ENCODE results near the gene TMEM44.

TMEM44 gene

DNA sequence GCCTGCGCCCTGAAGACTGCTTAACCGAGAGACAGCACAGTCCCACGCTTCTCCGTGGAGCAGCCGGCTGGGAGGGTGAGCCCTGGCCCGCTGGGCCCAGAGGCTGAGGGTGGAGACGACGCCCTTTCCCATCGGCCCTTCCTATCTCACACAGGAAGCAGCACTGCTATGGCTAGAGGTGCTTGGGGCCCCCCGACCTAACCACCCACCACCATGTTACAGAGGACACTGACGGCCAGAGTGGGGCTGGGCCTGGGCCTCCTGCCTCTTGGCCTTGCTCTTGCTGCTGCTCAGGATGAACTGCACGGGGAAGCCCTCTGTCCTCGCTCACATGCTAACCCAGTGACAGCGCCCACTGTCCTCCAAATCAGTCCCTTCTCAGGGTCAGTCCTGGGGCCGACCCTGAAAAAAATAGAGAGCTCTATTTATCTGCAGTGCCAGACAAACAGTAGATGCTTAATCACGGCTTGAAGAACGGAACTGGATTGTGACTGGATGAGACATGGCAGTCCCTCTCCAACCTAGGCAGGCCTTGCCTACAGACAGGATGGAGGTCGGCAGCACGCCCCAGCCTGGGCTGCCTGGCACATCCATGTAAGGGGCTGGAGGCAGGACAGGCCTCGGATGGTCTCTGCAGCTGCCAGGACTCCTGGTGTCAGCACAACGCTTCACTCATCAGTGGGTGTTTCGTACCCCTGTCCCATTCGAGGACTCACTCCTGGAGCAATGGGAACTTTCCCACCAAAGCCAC lies 14.2 kb downstream of the TMEM44 start:
- TF ChIP-seq, protein P1, sequence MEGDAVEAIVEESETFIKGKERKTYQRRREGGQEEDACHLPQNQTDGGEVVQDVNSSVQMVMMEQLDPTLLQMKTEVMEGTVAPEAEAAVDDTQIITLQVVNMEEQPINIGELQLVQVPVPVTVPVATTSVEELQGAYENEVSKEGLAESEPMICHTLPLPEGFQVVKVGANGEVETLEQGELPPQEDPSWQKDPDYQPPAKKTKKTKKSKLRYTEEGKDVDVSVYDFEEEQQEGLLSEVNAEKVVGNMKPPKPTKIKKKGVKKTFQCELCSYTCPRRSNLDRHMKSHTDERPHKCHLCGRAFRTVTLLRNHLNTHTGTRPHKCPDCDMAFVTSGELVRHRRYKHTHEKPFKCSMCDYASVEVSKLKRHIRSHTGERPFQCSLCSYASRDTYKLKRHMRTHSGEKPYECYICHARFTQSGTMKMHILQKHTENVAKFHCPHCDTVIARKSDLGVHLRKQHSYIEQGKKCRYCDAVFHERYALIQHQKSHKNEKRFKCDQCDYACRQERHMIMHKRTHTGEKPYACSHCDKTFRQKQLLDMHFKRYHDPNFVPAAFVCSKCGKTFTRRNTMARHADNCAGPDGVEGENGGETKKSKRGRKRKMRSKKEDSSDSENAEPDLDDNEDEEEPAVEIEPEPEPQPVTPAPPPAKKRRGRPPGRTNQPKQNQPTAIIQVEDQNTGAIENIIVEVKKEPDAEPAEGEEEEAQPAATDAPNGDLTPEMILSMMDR (IDR thresholded peaks at IDR 0.05; ENCODE audit: low read depth, low read length, missing control alignments): no peak
- in situ Hi-C loops (cut with HindIII; ENCODE audit: low sequenced_read_pairs): no loop called here
- no peak overlapping the region for H3K4me3 ChIP-seq (ENCODE audit: low read depth, low read length)
- no peak for DNase-seq (ENCODE audit: low read depth)

DNA sequence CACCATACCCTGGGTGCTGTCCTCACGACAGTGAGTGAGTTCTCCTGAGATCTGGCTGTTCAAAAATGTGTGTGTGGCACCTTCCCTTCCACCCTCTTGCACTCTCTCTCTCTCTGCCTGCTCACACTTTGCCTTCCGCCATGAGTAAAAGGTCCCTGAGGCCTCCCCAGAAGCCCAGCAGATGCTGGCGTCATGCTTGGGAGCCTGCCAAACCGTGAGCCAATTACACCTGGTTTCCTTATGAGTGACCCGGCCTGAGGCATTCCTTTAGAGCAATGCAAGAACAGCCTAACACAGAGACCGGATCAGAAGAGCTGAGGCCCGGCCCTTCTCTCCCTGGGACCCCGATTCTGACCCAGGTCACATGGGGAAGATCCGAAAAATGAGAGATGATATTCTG lies 15.4 kb downstream of the TMEM44 start:
- H3K4me3 ChIP-seq (ENCODE audit: low read depth, low read length): no peak overlapping the region
- TF ChIP-seq, protein P1 (IDR thresholded peaks at IDR 0.05; ENCODE audit: low read depth, low read length, missing control alignments): no peak
- peak; percentile 39 for DNase-seq (ENCODE audit: low read depth)
- in situ Hi-C loops (cut with HindIII; ENCODE audit: low sequenced_read_pairs): no loop called here

DNA sequence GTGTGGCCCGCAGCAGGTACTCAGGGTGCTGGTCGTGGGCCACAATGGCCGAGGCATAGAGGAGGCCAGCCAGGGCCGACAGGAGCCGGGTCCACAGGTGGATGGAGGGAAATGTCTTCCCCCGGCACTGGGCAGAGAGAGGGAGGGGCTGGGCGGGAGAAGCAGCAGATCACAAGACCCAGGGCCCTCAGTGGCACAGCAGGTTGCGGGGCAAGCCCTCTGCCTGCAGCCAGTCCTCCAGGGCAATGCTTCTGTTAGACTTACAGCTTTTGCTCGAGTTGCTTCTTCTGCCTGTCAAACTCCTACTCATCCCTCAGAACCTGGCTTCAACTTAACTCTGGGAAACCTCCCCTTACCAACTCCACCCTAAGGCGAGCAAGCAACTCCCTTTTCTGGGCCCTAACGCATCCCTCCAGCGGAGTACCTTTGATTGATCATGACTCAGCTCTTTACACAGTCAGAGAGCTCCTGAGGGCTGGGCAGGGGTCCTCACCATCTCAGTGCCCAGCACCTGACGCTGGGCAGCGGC lies 16.0 kb downstream of the TMEM44 start:
- in situ Hi-C loops (cut with HindIII; ENCODE audit: low sequenced_read_pairs): no loop called here
- no peak for DNase-seq (ENCODE audit: low read depth)
- no peak overlapping the region for H3K4me3 ChIP-seq (ENCODE audit: low read depth, low read length)
- TF ChIP-seq, protein P1 (IDR thresholded peaks at IDR 0.05; ENCODE audit: low read depth, low read length, missing control alignments): no peak

DNA sequence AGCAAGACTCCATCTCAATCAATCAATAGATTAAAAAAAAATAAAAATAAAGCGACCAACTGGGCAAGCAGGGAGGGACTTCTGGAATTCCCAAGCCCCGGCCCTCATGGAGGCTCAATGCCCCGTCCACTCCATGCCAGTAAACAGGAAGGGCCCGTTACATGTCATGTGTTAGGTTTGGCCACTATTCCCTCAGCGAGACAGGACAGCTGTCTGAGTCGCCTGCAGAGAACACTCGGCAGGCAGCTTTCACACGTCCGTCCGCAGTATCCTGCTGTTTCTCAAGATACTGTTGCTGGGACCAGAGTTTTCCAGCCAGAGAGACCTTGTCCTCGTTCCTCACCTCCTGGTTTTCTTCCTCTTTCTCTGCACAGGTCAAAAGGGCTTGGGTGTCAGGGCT lies 18.0 kb downstream of the TMEM44 start:
- TF ChIP-seq, protein P1 (IDR thresholded peaks at IDR 0.05; ENCODE audit: low read depth, low read length, missing control alignments): no peak
- H3K4me3 ChIP-seq (ENCODE audit: low read depth, low read length): no peak overlapping the region
- in situ Hi-C loops (cut with HindIII; ENCODE audit: low sequenced_read_pairs): no loop called here
- no peak for DNase-seq (ENCODE audit: low read depth)

DNA sequence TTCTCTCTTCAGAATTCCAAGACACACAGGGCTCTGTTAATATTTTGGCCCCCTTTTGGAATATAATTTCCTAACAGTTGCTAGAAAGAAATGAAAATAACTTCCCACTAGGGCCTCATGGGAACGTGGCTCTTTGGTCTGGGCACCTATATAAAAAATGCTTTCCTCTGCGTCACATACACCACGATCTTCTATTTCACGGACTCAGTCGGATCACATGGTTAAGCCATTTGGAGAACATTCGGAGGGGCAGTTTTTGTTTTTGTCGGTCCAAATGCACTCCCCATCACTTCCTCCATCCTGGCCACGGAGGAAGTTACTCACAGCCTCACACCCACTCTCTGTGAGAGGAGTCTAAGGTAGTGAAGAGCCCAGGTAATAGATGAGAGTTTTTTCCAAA lies 21.0 kb downstream of the TMEM44 start:
- no peak overlapping the region for H3K4me3 ChIP-seq (ENCODE audit: low read depth, low read length)
- in situ Hi-C loops (cut with HindIII; ENCODE audit: low sequenced_read_pairs): no loop called here
- TF ChIP-seq, protein P1 (IDR thresholded peaks at IDR 0.05; ENCODE audit: low read depth, low read length, missing control alignments): no peak
- no peak for DNase-seq (ENCODE audit: low read depth)

DNA sequence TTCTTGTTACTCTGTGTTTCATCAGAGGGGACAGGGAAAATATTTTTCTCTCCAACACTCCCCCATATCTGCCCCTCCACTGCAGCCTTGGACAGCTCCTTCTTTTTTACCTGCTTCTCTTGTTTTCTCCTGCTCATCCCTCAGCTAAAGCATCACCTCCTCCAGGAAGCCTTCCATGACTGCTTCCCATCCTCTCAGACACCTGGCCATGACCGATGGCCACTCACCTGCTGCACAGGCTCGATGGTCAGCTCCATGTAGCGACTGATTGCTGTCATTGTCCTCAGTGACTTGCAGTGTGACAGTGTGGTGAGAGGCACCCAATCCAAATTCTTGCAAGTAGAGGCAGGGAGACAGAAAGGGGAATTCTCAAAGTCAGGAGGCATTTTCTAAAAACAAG lies 22.5 kb downstream of the TMEM44 start:
- in situ Hi-C loops (cut with HindIII; ENCODE audit: low sequenced_read_pairs): no loop called here
- TF ChIP-seq, protein P1 (IDR thresholded peaks at IDR 0.05; ENCODE audit: low read depth, low read length, missing control alignments): no peak
- no peak overlapping the region for H3K4me3 ChIP-seq (ENCODE audit: low read depth, low read length)
- DNase-seq (ENCODE audit: low read depth): no peak

Measured in astrocyte of the cerebellum (primary cell).